Activated gamma-delta T cell treated with Interleukin-2 at 50 U/mL for 16 hours (primary cell): ENCODE results near the gene VPS13D.
A peak's percentile ranks its signal among the peaks of the same experiment; 100 is the strongest.
"Not testable (repeated sequence)": the region's sequence is repeated elsewhere in the genome, so short reads cannot be mapped to it uniquely, and the experiment has no call there.

Experiments
- DNase-seq: peaks from one replicate; pipeline ENCODE4 v3.0.0-alpha.2; 2020

Gene VPS13D

GRCh38 chr1:12201352-12202189 is 28.3 kb upstream of the VPS13D start:
- DNase-seq = no peak

- DNase-seq = no peak
These were observed 27.7 kb upstream of the VPS13D start for GRCh38 chr1:12202190-12202497.

GRCh38 chr1:12202577-12202976 is 27.3 kb upstream of the VPS13D start:
- DNase-seq = no peak

- DNase-seq = no peak
These were observed 26.4 kb upstream of the VPS13D start for GRCh38 chr1:12203216-12204007.

- DNase-seq = peak; percentile 28
These were observed 25.7 kb upstream of the VPS13D start for GRCh38 chr1:12204140-12204539.

- DNase-seq = no peak
These were observed 24.8 kb upstream of the VPS13D start for GRCh38 chr1:12204754-12205658.

GRCh38 chr1:12206238-12206637 is 23.6 kb upstream of the VPS13D start:
- no peak for DNase-seq

- DNase-seq = no peak
These were observed 22.9 kb upstream of the VPS13D start for GRCh38 chr1:12206792-12207424.

GRCh38 chr1:12208271-12208670 is 21.6 kb upstream of the VPS13D start:
- DNase-seq = no peak

- peak; percentile 87 for DNase-seq
These were observed 20.9 kb upstream of the VPS13D start for GRCh38 chr1:12208764-12209494.

GRCh38 chr1:12209495-12209832 is 20.4 kb upstream of the VPS13D start:
- DNase-seq = no peak

- no peak for DNase-seq
These were observed 14.5 kb upstream of the VPS13D start for GRCh38 chr1:12215118-12215961.

GRCh38 chr1:12219800-12220199 is 10.0 kb upstream of the VPS13D start:
- no peak for DNase-seq

GRCh38 chr1:12220890-12221289 is 8.9 kb upstream of the VPS13D start:
- DNase-seq = no peak

- not testable (repeated sequence) for DNase-seq
These were observed 7.1 kb upstream of the VPS13D start for GRCh38 chr1:12222700-12223099.

- not testable (repeated sequence) for DNase-seq
These were observed 5.7 kb upstream of the VPS13D start for GRCh38 chr1:12224092-12224491.

GRCh38 chr1:12228979-12229378 is 851 bp upstream of the VPS13D start:
- DNase-seq = no peak

GRCh38 chr1:12229386-12229834 is 420 bp upstream of the VPS13D start:
- no peak for DNase-seq

- no peak for DNase-seq
These were observed 882 bp downstream of the VPS13D start for GRCh38 chr1:12230549-12231275.

- DNase-seq = no peak
These were observed 1.4 kb downstream of the VPS13D start for GRCh38 chr1:12231276-12231595.

GRCh38 chr1:12232221-12232620 is 2.4 kb downstream of the VPS13D start:
- no peak for DNase-seq
